Inferior parietal cortex (tissue), 1 donor: ENCODE results near the gene ZCCHC10.
A peak's percentile ranks its signal among the peaks of the same experiment; 100 is the strongest.
"Not testable (repeated sequence)": the region's sequence is repeated elsewhere in the genome, so short reads cannot be mapped to it uniquely, and the experiment has no call there.

Experiments
- DNase-seq: peaks from one replicate; pipeline ENCODE4 v3.0.0-alpha.2; 2016; ENCODE audit errors: extremely low spot score

ZCCHC10 gene

DNA sequence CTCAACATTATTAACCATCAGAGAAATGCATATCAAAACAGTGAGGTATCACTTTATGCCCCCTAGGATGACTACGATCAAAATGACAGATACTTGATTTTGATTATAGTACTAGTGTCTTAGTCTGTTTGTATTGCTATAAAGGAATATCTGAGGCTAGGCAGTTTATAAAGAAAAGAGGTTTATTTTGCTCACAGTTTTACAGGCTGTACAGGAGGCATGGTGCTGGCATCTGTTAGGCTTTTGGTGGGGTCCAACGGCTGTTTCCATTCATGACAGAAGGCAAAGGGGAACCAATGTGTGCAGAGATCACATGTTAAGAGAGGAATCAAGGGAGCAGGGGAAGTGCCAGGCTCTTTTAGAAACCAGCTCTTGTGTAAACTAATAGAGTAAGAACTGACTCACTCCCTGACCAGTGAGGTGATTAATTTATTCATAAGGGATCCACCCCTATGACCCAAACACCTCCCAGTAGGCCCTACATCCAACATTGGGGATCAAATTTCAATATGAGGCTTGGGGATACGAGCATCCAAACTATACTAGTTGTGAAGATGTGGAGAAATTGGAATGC lies 46.9 kb downstream of the ZCCHC10 start:
- DNase-seq = no peak

GRCh38 chr5:132976852-132977251 lies 49.5 kb downstream of the ZCCHC10 start:
- no peak for DNase-seq

- not testable (repeated sequence) for DNase-seq
Observed at GRCh38 chr5:132972436-132972828, 53.9 kb downstream of the ZCCHC10 start.

DNA sequence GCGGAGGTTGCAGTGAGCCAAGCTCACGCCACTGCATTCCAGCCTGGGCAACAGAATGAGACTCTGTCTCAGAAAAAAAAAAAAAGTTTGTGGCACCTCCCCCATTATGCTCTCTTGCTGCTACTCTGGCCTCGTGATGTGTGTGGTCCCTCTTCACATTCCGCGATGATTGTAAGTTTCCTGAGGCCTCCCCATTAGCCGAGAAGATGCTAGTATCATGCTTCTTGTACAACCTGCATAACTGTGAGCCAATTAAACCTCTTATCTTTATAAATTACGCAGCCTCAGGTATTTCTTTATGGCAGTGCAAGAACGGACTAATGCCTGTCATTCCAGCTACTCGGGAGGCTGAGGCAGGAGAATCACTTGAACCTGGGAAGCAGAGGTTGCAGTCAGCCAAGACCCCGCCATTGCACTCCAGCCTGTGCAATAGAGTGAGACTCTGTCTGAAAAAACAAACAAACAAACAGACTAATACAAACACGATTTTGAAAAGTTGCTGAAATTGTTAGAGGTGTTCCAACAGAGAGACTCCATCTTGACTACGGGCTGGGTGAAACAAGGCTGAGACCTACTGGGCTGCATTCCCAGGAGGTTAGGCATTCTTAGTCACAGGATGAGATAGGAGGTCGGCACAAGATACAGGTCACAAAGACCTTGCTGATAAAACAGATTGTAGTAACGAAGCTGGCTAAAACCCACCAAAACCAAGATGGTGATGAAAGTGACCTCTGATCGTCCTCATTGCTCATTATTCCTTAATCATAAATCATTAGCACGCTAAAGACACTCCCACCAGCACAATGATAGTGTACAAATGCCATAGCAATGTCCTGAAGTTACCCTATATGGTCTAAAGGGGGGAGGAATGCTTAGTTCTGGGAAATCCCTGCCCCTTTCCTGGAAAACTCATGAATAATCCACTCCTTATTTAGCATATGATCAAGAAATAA lies 54.6 kb downstream of the ZCCHC10 start:
- DNase-seq = no peak

- no peak for DNase-seq
Observed at GRCh38 chr5:132965120-132965519, 61.2 kb downstream of the ZCCHC10 start.

DNA sequence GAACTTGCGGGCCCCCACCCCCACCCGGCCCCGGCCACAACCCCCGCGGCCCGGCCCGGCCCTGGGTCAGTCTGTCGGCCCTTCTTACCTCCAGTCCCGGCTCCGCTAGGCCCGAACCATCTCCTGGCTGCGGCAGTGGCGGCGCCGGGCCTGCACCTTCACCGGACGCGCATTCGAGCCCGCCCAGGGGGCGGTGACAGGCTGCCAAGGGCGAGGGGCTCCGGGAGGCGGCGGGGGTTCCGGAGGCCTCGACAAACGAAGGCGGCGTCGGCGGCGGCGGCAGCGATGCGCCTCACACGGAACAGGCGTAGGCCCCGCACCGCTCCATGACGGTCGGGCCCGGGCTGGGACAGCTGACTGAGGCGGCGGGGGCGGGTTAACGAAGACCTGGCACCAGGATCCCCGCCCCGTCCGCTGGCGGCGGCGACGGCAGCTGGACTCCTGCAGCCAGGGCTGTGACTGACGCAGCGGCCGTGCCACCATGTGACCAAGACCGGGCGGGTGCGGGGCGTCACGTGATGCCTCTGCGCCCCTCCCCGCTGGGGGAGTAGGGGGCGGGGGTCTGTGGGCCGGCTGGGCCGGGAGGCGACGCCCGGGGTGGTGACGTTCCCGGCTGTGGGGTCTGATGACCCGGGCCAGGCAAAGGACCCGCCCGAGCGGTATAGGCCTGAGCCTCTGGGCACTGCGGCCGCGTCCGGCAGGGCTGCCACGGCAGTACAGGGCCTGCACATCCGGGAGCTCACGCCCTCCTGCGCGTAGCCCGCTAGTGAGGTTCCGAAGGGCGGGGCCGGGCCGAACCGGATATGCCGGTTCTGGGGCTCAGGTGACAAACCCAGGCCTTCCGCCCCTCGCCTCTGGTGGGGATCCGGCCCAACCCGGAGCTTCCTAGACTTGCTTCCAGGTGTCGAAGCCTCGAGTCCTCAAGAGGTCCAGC lies 62.9 kb downstream of the ZCCHC10 start, which contains the start of gene AFF4:
Gene AFF4 (minus strand): TSS at position 464 of the 934 bp plus-strand sequence. CDS start 26,445 bp downstream, outside the sequence.
- peak; percentile 95 for DNase-seq

- peak; percentile 42 for DNase-seq
Observed at GRCh38 chr5:132962429-132963021, 63.8 kb downstream of the ZCCHC10 start.

DNA sequence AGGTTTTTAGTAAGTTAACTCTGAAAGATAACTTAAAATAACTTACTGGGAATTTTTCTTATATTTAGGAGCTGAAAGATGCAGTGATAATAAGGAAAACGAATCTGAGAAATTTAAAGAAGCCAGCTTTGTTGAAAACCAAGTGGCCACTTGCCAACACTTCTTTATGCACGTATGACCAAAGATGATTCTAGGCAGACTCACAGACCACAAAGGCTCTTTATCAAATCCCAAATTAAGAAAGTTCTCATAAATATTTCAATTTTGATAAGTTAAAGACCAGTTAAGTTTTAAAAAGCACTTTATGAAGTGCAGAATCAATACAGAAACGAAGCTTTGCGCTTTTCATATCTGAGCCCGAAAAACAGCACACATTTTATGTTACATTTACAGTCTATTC lies 64.5 kb downstream of the ZCCHC10 start:
- DNase-seq = no peak

DNA sequence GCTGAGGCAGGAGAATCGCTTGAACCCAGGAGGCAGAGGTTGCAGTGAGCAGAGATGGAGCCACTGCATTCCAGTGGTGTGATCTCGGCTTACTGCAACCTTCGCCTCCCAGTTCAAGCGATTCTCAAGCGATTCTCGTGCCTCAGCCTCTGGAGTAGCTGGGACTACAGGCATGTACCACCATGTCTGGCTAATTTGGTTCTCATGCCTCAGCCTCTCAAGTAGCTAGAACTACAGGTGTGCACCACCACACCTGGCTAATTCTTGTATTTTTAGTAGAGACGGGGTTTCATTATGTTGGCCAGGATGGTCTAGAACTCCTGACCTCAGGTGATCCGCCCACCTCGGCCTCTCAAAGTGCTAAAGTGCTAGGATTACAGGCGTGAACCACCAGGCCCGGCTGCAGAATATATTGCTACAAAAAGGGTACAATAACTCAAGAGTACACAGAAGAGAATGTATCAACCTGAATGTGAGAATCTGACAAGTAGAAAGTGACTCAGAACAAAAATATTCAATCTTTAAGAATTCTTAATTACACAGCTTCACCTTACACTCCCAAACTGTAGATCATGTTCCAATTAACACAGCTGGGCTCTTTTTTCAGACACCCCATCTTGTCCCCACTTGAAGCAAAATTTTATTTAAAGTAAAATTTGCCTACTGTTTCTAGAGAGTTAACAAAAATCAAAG lies 65.1 kb downstream of the ZCCHC10 start:
- not testable (repeated sequence) for DNase-seq

DNA sequence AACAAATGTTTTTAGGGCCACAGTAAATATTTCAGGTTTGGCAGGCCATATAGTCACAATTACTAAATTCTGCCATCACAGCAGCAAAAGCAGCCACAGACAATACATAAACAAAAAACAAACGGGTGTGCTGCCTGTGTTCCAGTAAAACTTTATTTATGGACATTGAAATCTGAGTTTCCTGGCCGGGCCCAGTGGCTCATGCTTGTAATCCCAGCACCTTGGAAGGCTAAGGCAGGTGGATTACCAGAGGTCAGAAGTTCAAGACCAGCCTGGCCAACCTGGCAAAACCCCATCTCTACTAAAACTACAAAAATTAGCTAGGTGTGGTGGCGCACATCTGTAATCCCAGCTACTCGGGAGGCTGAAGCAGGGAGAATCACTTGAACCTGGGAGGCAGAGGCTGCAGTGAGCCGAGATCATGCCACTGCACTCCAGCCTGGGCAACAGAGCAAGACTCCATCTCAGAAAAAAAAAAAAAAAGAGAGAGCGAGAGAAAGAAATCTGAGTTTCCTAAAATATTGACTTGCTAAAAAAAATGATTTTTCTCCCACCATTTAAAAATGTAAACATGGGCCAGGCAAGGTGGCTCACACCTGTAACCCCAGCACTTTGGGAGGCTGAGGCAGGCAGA lies 70.1 kb downstream of the ZCCHC10 start:
- DNase-seq = not testable (repeated sequence)

GRCh38 chr5:132953710-132954109 lies 72.6 kb downstream of the ZCCHC10 start:
- DNase-seq = no peak

DNA sequence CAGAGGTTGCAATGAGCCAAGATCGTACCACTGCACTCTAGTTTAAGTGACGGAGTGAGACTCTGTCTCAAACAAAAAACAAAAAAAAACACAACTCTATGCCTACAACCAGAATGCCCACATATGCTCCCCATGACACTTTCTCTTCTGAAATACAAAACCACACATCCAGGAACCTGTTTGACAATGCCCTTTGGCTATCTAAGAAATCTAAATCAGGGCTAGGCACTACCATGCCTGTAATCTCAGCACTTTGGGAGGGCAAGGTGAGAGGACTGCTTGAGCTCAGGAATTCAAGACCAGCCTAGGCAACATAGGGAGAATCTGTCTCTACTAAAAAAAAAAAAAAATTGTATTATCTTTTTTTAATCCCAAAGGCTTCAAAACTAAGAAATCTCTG lies 73.5 kb downstream of the ZCCHC10 start:
- DNase-seq = no peak

GRCh38 chr5:132951897-132952296 lies 74.5 kb downstream of the ZCCHC10 start:
- DNase-seq = no peak

GRCh38 chr5:132949136-132949535 lies 77.2 kb downstream of the ZCCHC10 start:
- no peak for DNase-seq

DNA sequence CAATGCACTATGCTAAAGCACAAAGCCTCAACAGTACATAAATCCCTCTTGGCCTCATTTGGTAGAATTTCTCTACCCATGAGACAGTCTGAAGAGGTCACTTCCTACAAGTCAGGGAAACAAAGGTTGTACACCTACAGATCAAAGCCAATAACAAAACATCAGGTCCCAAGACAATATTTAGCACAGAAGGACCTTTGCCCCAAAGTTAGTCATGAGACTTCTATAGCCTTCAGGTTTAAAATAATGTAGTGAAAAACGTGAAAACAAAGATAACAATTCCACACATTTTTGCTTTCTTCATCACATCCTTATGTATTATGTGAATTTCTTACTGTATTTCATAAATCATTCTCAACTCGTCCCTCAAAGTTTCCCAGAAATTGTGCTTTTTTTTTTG lies 78.7 kb downstream of the ZCCHC10 start:
- DNase-seq = no peak
